Esophagus squamous epithelium (tissue), 4 donors: Measurements from ENCODE around the gene SLC27A6.

Source experiments
- CTCF ChIP-seq, 6 experiments: fragments of 450-650 bp in 4 of 6; fragments of 200-600 bp in 2 of 6; sonication (generic) in 2 of 6; IDR thresholded peaks; one replicate each; pipeline ENCODE4 v1.5.1; 2016 to 2019; ENCODE audit warnings: antibody characterized with exemption in 6 of 6, mild to moderate bottlenecking in 4 of 6, moderate library complexity in 4 of 6
- POLR2A ChIP-seq, 4 donors: fragments of 450-650 bp; IDR thresholded peaks; one replicate each; pipeline ENCODE4 v1.6.1; 2017; ENCODE audit warnings: antibody characterized with exemption in 4 of 4, mild to moderate bottlenecking in 4 of 4, moderate library complexity in 3 of 4

GRCh38 chr5:129046151-129046550 lies 80.9 kb downstream of the SLC27A6 start:
- TF ChIP-seq CTCF (IDR thresholded peaks at IDR 0.05): no peak
- TF ChIP-seq POLR2A (IDR thresholded peaks at IDR 0.05): no peak
